Astrocyte (in vitro differentiated cells and primary cell): ENCODE data around the gene CFAP73. TPM values are rescaled to one million over a fixed set of nuclear protein-coding genes. Genes with fewer than 3 reads are reported as not detected.
"Not testable (repeated sequence)": the region's sequence is repeated elsewhere in the genome, so short reads cannot be mapped to it uniquely, and the experiment has no call there.

Experiments used
- DNase-seq: peaks from one replicate; pipeline ENCODE4 v3.0.0-alpha.2; 2010; ENCODE audit warnings: low read depth
- FAIRE-seq: peaks from 2 replicates; lab custom pipeline; 2011; peaks lifted over from hg19 to GRCh38; lab: Jason Lieb, UNC
- H2AFZ ChIP-seq: 2 replicates; pipeline ENCODE4 v1.6.0; 2012; ENCODE audit warnings: low read depth, low read length, inconsistent platforms
- H3K27ac ChIP-seq: 2 replicates; pipeline ENCODE4 v1.5.1; 2011; ENCODE audit warnings: low read depth, low read length, inconsistent platforms
- H3K27me3 ChIP-seq: 2 replicates; pipeline ENCODE4 v1.6.0; 2011; ENCODE audit warnings: low read length, inconsistent platforms; ENCODE audit not compliant: insufficient read depth
- H3K36me3 ChIP-seq: 2 replicates; pipeline ENCODE4 v1.5.1; 2011; ENCODE audit warnings: low read length, inconsistent platforms; ENCODE audit not compliant: insufficient read depth
- H3K4me1 ChIP-seq: 2 replicates; pipeline ENCODE4 v1.5.1; 2011; ENCODE audit warnings: low read length, inconsistent platforms; ENCODE audit not compliant: insufficient read depth
- H3K4me2 ChIP-seq: 2 replicates; pipeline ENCODE4 v1.6.0; 2012; ENCODE audit warnings: low read length, inconsistent platforms
- H3K4me3 ChIP-seq: 2 replicates; pipeline ENCODE4 v1.5.1; 2011; ENCODE audit warnings: low read depth, mild to moderate bottlenecking, low read length, inconsistent platforms; ENCODE audit not compliant: insufficient read depth
- H3K79me2 ChIP-seq: 2 replicates; pipeline ENCODE4 v1.6.0; 2012; ENCODE audit warnings: mild to moderate bottlenecking, low read length, inconsistent platforms; ENCODE audit not compliant: insufficient read depth
- H3K9ac ChIP-seq: 2 replicates; pipeline ENCODE4 v1.6.0; 2012; ENCODE audit warnings: mild to moderate bottlenecking, low read length, inconsistent platforms
- H3K9me3 ChIP-seq: 2 replicates; pipeline ENCODE4 v1.5.1; 2012; ENCODE audit warnings: low read depth, mild to moderate bottlenecking, low read length, inconsistent platforms; ENCODE audit not compliant: insufficient read depth
- H4K20me1 ChIP-seq: 2 replicates; pipeline ENCODE4 v1.6.0; 2012; ENCODE audit warnings: low read length, inconsistent platforms; ENCODE audit not compliant: insufficient read depth
- H3K27ac Mint-ChIP-seq: one replicate; pipeline ENCODE4 v1.8.0; 2021; ENCODE audit warnings: mild to moderate bottlenecking, mixed read lengths; ENCODE audit not compliant: unreplicated experiment
- H3K27me3 Mint-ChIP-seq: one replicate; pipeline ENCODE4 v1.8.0; 2021; ENCODE audit warnings: low read depth, mixed read lengths; ENCODE audit not compliant: unreplicated experiment
- H3K36me3 Mint-ChIP-seq: one replicate; pipeline ENCODE4 v1.8.0; 2021; ENCODE audit warnings: low read depth, mixed read lengths; ENCODE audit not compliant: unreplicated experiment
- H3K4me1 Mint-ChIP-seq: one replicate; pipeline ENCODE4 v1.8.0; 2021; ENCODE audit warnings: low read depth, mixed read lengths; ENCODE audit not compliant: unreplicated experiment
- H3K4me3 Mint-ChIP-seq: one replicate; pipeline ENCODE4 v1.8.0; 2021; ENCODE audit warnings: mild to moderate bottlenecking, moderate library complexity, mixed read lengths; ENCODE audit not compliant: unreplicated experiment
- H3K9me3 Mint-ChIP-seq: one replicate; pipeline ENCODE4 v1.8.0; 2021; ENCODE audit warnings: mild to moderate bottlenecking, mixed read lengths; ENCODE audit not compliant: unreplicated experiment
- CTCF ChIP-seq: IDR thresholded peaks from 2 replicates; pipeline ENCODE4 v1.5.1; 2011; ENCODE audit warnings: low read depth, mild to moderate bottlenecking, inconsistent platforms, low read length, moderate library complexity; ENCODE audit not compliant: insufficient read depth
- EZH2 ChIP-seq: IDR thresholded peaks from 2 replicates; pipeline ENCODE4 v1.6.1; 2012; ENCODE audit warnings: mild to moderate bottlenecking, low read length, inconsistent platforms; ENCODE audit not compliant: insufficient read depth
- total RNA-seq: library from RNA; stranded (reverse); gene quantifications from 2 replicates; pipeline ENCODE4 v1.2.1, GENCODE V29; 2021

CFAP73 gene
- total RNA-seq, 1 donor from 2014 or later: not detected

DNA sequence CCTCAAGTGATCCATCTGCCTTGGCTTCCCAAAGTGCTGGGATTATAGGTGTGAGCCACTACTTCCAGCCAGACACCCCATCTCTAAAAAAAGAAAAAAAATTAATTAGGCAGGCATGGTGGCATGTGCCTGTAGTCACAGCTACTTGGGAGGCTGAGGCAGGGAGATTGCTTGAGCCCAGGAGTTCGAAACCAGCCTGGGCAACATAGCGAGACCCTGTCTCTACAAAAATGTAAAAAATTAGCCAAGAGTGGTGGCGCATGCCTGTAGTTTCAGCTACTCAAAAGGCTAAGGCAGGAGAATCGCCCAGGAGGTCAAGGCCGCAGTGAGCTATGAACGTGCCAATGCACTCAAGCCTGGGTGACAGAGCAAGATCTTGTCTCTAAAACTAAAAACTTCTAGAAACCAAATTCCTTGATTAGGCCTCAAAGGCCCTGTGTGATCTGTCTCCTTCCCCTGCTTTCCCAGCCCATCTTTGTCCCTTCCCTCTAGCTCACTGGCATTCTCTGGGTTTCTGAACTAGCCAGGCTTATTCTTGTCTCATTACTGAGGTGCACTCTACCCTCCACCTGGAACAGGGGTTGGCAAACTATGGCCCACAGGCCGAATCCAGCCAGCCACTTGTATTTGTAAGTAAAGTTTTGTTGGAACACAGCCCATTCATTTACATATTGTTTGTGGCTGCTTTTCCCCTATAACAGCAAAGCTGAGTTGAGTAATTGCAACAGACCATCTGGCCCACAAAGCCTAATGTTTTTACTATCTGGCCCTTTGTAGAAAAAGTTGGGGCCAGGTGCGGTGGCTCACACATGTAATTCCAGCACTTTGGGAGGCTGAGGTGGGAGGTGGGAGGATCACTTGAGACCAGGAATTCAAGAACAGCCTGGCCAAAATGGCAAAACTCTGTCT, 54.6 kb downstream of the CFAP73 start:
- H3K36me3 ChIP-seq: no peaks in the 10 kb centered on the region
- FAIRE-seq: no peak
- H3K79me2 ChIP-seq: no peaks in the 10 kb centered on the region
- no peak overlapping the region for H3K4me3 ChIP-seq
- no peaks in the 10 kb centered on the region for H3K9me3 ChIP-seq
- Mint-ChIP-seq H3K27ac (no peak overlapping the region), H3K4me3 (no peak overlapping the region), H3K27me3 (peaks cover 2% of the 10 kb centered on the region), H3K36me3 (peaks cover 2% of the 10 kb centered on the region), H3K9me3 (peaks cover 5% of the 10 kb centered on the region), H3K4me1 (peaks cover 17% of the 10 kb centered on the region)
- no peak for DNase-seq
- no peak overlapping the region for H2AFZ ChIP-seq
- H3K4me2 ChIP-seq: no peak overlapping the region
- no peaks in the 10 kb centered on the region for H4K20me1 ChIP-seq
- no peak for TF ChIP-seq EZH2
- no peak for TF ChIP-seq CTCF
- no peak overlapping the region for H3K9ac ChIP-seq
- no peaks in the 10 kb centered on the region for H3K27me3 ChIP-seq
- no peak overlapping the region for H3K27ac ChIP-seq
- H3K4me1 ChIP-seq: peaks cover 3% of the 10 kb centered on the region

GRCh38 chr12:113204804-113205203, 55.3 kb downstream of the CFAP73 start:
- Mint-ChIP-seq H3K9me3 (peaks cover 5% of the 10 kb centered on the region), H3K27ac (no peak overlapping the region), H3K36me3 (peaks cover 2% of the 10 kb centered on the region), H3K4me3 (no peak overlapping the region), H3K27me3 (peaks cover 2% of the 10 kb centered on the region), H3K4me1 (peaks cover 15% of the 10 kb centered on the region)
- Histone ChIP-seq H3K4me1 (peaks cover 3% of the 10 kb centered on the region), H3K4me3 (no peak overlapping the region), H3K27me3 (no peaks in the 10 kb centered on the region), H3K36me3 (no peaks in the 10 kb centered on the region), H3K9me3 (no peaks in the 10 kb centered on the region), H3K79me2 (no peaks in the 10 kb centered on the region), H4K20me1 (no peaks in the 10 kb centered on the region), H3K9ac (no peak overlapping the region), H3K27ac (no peak overlapping the region), H2AFZ (no peak overlapping the region), H3K4me2 (no peak overlapping the region)
- FAIRE-seq (no peak), DNase-seq (no peak)
- TF ChIP-seq CTCF (no peak), EZH2 (no peak)

DNA sequence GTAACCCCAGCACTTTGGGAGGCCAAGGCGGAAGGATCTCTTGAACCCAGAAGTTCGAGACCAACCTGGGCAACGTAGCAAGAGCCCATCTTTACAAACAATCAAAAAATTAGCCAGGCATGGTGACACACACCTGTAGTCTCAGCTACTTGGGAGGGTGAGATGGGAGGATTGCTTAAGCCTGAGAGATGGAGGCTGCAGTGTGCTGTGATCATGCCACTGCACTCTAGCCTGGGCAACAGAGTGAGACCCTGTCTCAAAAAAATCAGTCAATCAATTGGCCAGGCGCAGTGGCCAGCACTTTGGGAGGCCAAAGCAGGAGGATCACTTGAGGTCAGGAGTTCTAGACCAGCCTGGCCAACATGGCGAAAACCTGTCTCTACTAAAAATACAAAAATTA, 57.3 kb downstream of the CFAP73 start:
- H3K4me2 ChIP-seq, H3K27me3 Mint-ChIP-seq, H3K36me3 Mint-ChIP-seq, H3K9me3 ChIP-seq, DNase-seq, H2AFZ ChIP-seq, H4K20me1 ChIP-seq, H3K4me3 ChIP-seq, FAIRE-seq, H3K27me3 ChIP-seq, H3K9me3 Mint-ChIP-seq, H3K4me1 ChIP-seq, H3K27ac ChIP-seq, H3K36me3 ChIP-seq, H3K9ac ChIP-seq, H3K79me2 ChIP-seq, H3K4me3 Mint-ChIP-seq: not testable (repeated sequence)
- Mint-ChIP-seq H3K27ac (peak overlapping the region; percentile 79), H3K4me1 (peaks cover 15% of the 10 kb centered on the region)
